ENCODE measurements around the gene SPTB. TPM values are rescaled to one million over a fixed set of nuclear protein-coding genes. Genes with fewer than 3 reads are reported as not detected.

Gene SPTB
- total RNA-seq, 1 experiment from 2014 or later: 0.13 TPM

GRCh38 chr14:64762044-64763034, 117.4 kb downstream of the SPTB start:
- DNase-seq (ENCODE audit: low read depth, low spot score): no peak
- POLR2A ChIA-PET: no interaction called here
- no peak for ATAC-seq

More at GRCh38 chr14:64762044-64763034, 117.4 kb downstream of the SPTB start:
- in situ Hi-C loops (cut with HindIII; ENCODE audit: low pct_unique_long_range_greater_than_20kb, low sequenced_read_pairs) (no loop called here), intact Hi-C loops (cut with micrococcal nuclease; ENCODE audit: unreplicated experiment) (loop anchor here (5.0 kb wide), 1 partner anchor 55 kb away; no protein-coding TSS in a partner anchor)
- H3K4me3 ChIP-seq (ENCODE audit: low read depth in 2 of 2, low read length in 2 of 2): no peak overlapping the region
- H3K4me1 ChIP-seq (ENCODE audit: control insufficient read depth, insufficient read depth, low read length): peaks cover 3% of the 10 kb centered on the region; the same call in 1 of the 2 replicates
- TF ChIP-seq TCF7L2 (IDR thresholded peaks at IDR 0.05; ENCODE audit: low read depth, low read length) (no peak), REST (IDR thresholded peaks at IDR 0.05; ENCODE audit: insufficient read depth in 1 of 2, low read depth in 2 of 2, low read length in 1 of 2) (no peak), SIN3A (IDR thresholded peaks at IDR 0.05; ENCODE audit: borderline replicate concordance, insufficient read depth, low read depth, low read length) (no peak), CTCF (IDR thresholded peaks at IDR 0.05) (no peak)
- H3K36me3 ChIP-seq (ENCODE audit: control insufficient read depth, insufficient read depth, low read length): no peaks in the 10 kb centered on the region
- no TSS peak for BruUV-seq (replicated peaks)
- H3K27ac ChIP-seq (ENCODE audit: low read length): no peak overlapping the region
- CTCF ChIA-PET: interaction anchor here (1.1 kb wide), 1 partner anchor 126 kb away, joined by 3 read pairs; no protein-coding TSS in a partner anchor
- no peaks in the 10 kb centered on the region for H3K9me3 ChIP-seq (ENCODE audit: control insufficient read depth, insufficient read depth, low read depth, low read length)
- no peaks in the 10 kb centered on the region for H3K27me3 ChIP-seq (ENCODE audit: control insufficient read depth, insufficient read depth, low read length)
